DOHH2 (cell line): ENCODE measurements around the gene MLF1.

ENCODE experiments used
- EZH2phosphoT487 ChIP-seq: fragments of 200-600 bp; sonication (generic); IDR thresholded peaks from 2 replicates; pipeline ENCODE4 v1.6.1; 2017; ENCODE audit warnings: borderline replicate concordance, mild to moderate bottlenecking, antibody characterized with exemption, low read length, moderate library complexity, mixed read lengths
- TF ChIP-seq, protein P1 (sequence below): fragments of 200-600 bp; sonication (generic); IDR thresholded peaks from one replicate; pipeline ENCODE4 v1.5.1; 2014; ENCODE audit warnings: antibody characterized with exemption, mild to moderate bottlenecking, low read depth, low read length; ENCODE audit not compliant: poor library complexity, severe bottlenecking

DNA sequence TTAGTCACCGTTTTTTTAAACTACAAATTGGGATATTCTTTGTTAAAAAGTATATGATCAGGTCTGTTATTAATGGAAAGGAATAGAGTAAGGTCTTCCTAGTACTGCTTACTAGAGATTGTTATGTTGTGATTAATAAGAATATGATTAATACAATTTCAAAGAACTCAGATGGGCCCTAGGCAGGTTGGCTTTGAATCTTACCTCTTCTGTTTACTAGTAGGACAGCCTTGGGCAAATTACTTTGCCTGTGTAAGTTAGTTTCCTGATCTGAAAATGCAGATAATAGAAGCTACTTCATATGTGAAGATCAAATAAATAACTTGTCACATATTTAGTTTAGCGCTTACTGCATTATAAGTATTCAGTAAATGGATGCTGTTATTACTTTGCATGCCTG, 80.2 kb downstream of the MLF1 start:
- TF ChIP-seq, protein P1, sequence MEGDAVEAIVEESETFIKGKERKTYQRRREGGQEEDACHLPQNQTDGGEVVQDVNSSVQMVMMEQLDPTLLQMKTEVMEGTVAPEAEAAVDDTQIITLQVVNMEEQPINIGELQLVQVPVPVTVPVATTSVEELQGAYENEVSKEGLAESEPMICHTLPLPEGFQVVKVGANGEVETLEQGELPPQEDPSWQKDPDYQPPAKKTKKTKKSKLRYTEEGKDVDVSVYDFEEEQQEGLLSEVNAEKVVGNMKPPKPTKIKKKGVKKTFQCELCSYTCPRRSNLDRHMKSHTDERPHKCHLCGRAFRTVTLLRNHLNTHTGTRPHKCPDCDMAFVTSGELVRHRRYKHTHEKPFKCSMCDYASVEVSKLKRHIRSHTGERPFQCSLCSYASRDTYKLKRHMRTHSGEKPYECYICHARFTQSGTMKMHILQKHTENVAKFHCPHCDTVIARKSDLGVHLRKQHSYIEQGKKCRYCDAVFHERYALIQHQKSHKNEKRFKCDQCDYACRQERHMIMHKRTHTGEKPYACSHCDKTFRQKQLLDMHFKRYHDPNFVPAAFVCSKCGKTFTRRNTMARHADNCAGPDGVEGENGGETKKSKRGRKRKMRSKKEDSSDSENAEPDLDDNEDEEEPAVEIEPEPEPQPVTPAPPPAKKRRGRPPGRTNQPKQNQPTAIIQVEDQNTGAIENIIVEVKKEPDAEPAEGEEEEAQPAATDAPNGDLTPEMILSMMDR: no peak
- TF ChIP-seq EZH2phosphoT487: no peak
